Activated CD4-positive, alpha-beta T cell treated with anti-CD3 and anti-CD28 coated beads, Interleukin-2, Interleukin-4, amounts not matched to agents 100 ng/mL and 50 ng/mL, durations not matched to agents 16 hours and 8 hours (primary cell): Measurements from ENCODE around the gene GPR68.
"Not testable (repeated sequence)": the region's sequence is repeated elsewhere in the genome, so short reads cannot be mapped to it uniquely, and the experiment has no call there.

ENCODE experiments used
- DNase-seq: peaks from one replicate; pipeline ENCODE4 v3.0.0-alpha.2; 2020; ENCODE audit warnings: low spot score

The GPR68 gene

GRCh38 chr14:91228112-91229004, 16.1 kb downstream of the GPR68 start:
- DNase-seq, result peak; percentile 95

GRCh38 chr14:91227183-91227628, 17.3 kb downstream of the GPR68 start:
- DNase-seq, result peak; percentile 77

DNA sequence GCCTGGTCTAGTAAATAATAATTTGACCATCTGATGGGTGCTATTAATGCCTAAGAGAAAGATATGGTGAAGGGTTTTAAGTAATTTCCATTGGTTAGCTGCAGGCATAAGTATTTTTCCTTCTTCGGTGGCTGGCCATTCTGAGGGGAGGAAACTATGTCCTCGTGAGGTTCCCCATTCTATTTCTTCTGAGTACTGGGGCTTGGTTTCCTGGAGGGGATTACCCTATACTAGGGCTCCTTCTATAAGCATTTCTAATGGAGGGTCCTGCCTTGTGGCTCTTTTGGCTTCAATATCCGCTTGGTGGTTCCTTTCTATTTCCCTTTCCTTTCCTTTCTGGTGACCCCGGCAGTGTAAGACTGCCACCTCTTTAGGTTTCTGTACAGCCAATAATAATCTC, 18.1 kb downstream of the GPR68 start:
- not testable (repeated sequence) for DNase-seq

DNA sequence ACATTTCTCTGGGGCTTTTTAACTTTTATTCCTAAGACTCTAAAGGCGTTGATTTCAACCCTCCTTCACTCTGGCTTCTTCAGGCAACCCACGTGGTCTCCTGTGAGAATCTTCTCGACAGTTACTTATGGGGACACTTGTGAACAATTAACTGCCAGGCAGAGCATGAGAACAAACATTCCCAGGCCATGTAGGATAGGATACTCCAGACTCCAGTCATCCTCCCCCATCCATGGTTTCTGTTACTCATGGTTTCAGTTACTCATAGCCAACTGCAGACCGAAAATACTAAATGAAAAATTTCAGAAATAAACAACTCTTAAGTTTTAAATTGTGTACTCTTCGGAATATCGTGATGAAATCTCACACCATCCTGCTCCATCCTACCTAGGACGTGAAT, 19.5 kb downstream of the GPR68 start:
- no peak for DNase-seq

- no peak for DNase-seq
Measured at GRCh38 chr14:91223028-91223783, 21.3 kb downstream of the GPR68 start.

DNA sequence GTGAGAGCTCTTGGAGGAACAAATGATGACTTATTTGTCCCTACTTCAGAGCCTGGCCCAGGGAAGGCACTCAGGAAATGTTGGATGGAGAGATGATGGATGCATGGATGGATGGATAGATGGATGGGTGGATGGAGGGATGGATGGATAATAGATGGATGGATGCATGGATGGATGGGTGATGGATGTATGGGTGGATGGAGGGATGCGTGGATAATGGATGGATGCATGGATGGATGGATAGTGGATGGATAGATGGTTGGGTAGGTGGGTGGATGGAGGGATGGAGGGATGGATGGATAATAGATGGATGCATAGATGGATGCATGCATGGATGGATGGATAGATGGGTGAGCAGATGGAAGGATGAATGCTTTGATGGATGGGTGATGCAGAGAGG, 23.2 kb downstream of the GPR68 start:
- no peak for DNase-seq

GRCh38 chr14:91220581-91221000, 23.9 kb downstream of the GPR68 start:
- no peak for DNase-seq

DNA sequence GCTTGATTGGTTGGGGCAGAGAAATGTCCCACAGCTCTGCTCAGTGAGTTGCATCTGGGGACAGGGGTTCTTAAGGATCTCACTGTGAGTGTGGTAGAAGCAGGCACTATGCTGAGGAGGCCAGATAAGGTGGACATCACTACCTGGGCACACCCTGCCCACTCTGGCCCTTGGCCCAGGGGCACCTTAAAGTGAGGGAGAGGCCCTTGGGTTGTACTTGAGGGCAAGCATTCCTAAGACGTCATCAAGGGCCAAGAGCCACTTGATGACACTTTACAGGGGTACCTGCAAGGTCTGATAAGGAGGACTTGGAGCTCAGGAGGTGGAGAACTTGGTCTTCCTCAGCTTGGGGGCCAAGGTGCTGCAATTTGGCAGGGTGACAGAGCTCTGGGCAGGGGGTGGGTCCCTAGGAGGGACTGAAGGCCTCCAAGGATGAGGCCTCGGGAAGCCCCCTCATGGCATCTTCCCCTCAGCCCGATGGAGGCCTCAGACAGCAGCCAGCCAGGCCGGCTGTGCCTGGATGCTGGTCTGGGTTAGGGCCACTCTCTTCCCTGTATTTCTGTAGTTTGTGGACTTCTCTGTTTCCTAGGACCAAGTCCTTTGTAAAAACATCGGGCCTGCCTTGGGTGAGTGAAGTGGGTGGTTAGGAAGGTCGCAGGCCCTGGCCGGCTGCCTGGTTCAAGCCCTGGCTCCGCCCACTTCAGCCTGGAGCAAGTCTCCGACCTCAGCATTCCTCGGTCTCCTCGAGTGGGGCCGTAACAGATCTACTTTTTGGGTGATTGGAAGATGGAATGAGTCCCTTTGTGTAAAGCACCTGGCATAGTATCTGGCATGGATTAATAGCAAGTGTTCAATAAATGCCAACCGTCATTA, 24.8 kb downstream of the GPR68 start:
- DNase-seq, result no peak

DNA sequence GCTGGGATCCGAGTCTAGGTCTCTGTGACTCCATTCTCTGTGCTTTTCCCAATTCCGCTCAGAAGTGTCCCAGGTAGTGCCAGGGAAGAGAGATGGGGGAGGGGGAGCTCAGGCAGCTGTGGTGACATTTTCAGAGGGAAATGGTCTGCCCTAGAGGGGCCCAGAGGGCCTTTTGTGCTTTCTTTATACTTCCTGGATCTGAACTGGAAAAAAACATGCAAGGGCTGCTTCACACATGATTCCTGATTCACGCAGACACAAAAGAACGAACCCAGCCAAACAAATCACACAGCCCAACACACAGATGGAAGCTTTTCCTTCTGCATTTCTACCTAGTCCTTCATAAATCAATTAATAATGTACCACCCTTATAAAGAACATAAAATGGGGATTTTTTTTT, 26.5 kb downstream of the GPR68 start:
- no peak for DNase-seq

DNA sequence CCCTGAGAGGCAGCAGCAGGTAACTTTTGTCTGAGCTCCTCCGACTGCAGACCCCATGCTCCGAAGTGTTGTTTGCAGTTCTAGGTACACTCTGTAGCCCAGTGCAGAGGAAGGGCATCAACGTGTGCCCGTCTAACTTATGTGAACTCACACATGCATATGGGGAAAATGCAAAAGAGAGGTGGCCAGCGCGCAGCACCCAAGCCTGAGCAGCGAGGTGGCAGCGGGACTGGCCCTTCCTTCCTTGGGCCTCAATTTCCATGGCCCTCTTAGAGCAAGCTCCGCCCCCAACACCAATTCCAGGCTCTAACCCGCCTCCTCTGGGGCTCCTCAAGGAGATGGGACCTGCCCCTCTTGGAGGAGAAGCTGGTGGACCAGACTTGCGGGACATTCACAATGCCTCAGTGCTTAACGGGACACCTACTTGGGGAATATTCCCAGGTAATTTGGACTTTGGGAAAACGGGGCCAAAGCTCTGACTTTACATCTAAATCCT, 27.7 kb downstream of the GPR68 start:
- DNase-seq, result no peak

- DNase-seq, result no peak
Measured at GRCh38 chr14:91215381-91215780, 29.1 kb downstream of the GPR68 start.

GRCh38 chr14:91214306-91214705, 30.2 kb downstream of the GPR68 start:
- no peak for DNase-seq

- no peak for DNase-seq
Measured at GRCh38 chr14:91211017-91211416, 33.5 kb downstream of the GPR68 start.

GRCh38 chr14:91207008-91207407, 37.5 kb downstream of the GPR68 start:
- DNase-seq, result no peak

DNA sequence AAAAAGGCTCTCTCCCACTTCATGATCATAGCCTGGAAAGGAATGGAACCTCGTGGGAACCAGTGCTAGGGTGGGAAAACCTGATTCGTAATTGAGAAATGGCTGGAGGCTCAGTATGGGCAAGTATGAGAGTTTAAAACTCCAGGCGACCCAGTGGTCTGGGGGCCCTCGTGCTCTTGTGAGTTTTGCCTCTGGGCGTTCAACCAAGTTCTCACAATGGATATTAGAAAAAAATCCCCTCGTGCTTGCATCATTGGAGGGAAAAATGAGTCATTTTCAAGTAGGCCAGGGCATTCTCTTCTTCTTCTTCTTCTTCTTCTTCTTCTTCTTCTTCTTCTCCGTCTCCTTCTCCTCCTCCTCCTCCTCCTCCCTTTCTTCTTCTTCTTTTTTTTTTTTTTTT, 39.0 kb downstream of the GPR68 start:
- no peak for DNase-seq

DNA sequence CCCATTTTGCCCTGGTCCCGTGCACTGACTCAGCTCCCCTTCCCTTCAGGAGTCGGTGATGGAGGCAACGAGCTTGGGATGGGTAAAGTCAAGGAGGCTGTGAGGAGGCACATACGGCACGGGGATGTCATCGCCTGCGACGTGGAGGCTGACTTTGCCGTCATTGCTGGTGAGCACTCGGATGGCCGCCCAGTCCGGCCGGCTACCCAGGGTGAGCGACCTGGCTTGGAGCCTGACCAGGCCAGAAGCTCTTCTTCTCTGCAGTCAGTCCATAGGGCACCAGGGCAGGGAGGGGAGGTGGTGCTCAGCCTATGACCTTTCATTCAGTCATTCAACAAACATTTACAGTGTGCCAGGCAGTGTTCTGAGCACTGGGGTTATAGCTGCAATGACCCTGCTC, 39.8 kb downstream of the GPR68 start:
- DNase-seq, result no peak

DNA sequence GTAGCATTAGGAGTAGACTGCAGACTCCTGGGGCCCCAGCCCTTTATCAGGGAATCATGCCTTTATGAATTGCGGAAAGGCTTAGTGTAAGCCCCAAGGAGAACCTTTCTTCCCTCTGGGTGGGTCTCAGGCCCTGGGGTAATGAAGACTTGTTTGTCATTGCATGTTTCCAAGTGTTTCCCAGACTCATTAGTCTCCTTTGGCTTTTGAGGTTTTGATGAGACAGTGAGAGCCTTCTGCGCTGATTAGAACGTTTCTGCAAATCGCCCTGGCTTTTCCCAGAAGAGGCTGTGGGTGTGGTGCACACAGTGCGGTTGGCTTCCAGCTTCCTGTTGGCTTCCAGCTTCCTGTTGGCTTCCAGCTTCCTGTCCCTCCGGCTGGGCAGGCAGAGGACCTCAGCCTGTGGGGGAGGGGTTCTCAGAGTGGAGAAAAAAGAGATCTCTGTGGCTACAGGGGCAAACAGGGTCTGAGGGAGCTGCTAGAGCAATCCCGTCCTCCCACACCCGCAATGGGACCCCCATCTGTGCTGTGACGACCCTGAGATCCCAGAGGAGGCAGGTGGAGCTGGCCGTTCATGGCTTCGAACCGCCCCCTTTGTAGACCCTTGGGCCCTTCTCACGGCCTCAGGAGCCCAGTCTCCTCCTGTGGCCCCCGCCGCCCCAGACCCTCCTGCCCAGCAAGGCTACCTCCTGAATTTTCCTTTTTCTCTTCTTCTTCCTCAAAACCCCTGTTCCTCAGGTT, 42.1 kb downstream of the GPR68 start:
- no peak for DNase-seq

DNA sequence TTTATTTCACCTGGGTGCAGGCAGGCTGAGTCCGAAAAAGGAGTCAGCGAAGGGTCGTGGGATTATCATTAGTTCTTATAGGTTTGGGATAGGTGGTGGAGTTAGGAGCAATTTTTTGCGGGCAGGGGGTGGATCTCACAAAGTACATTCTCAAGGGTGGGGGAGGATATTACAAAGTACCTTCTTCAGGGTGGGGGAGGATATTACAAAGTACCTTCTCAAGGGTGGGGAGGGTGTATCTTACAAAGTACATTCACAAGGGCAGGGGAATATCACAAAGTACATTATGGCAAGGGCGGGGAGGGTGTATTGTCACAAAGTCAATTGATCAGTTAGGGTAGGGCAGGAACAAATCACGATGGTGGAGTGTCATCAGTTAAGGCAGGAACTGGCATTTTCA, 43.7 kb downstream of the GPR68 start:
- DNase-seq, result not testable (repeated sequence)

- no peak for DNase-seq
Measured at GRCh38 chr14:91197631-91198030, 46.9 kb downstream of the GPR68 start.

DNA sequence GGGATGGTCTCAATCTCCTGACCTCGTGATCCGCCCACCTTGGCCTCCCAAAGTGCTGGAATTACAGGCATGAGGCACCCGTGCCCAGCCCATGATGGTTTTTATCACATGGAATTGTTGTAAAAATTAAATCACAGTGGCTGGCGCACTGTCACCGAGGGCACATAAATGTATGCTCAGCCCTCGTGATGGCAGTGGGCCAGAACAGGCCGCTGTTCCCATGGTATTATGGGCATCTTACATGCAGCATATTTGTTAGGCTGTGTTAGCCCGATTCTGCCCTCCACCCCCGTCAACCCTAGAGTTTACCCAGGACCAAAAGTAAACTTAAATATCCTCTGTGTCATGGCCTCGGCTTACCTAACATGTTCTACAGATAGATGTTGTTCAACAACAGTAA, 48.6 kb downstream of the GPR68 start:
- DNase-seq, result no peak

- DNase-seq, result no peak
Measured at GRCh38 chr14:91193069-91193468, 51.4 kb downstream of the GPR68 start.
